Right lobe of liver (tissue), 6 donors: ENCODE results near the gene MSH3. TPM values are rescaled to one million over a fixed set of nuclear protein-coding genes. Genes with fewer than 3 reads are reported as not detected.

Experiments used
- ATAC-seq, 4 donors: fragments of 200-7000 bp; cut with Tn5 transposase; one replicate each; pipeline ENCODE4 v1.9.1; 2020; ENCODE audit warnings: mild to moderate bottlenecking in 4 of 4, moderate library complexity in 4 of 4
- DNase-seq, 3 donors: peaks; one replicate each; pipeline ENCODE4 v3.0.0-alpha.2; 2020
- H3K27ac ChIP-seq, 3 donors: fragments of 200-600 bp; one replicate each; pipeline ENCODE4 v1.8.0; 2022
- H3K27me3 ChIP-seq, 2 donors: fragments of 200-600 bp; one replicate each; pipeline ENCODE4 v1.8.0; 2022
- H3K36me3 ChIP-seq, 4 donors: fragments of 200-600 bp; sonication (generic) in 1 of 4; one replicate each; pipeline versions ENCODE4 v1.5.1 to v1.8.0; 2017 to 2022; ENCODE audit warnings: control low read depth in 1 of 4
- H3K4me1 ChIP-seq, 4 donors: fragments of 200-600 bp; sonication (generic) in 1 of 4; one replicate each; pipeline versions ENCODE4 v1.5.1 to v1.8.0; 2017 to 2022; ENCODE audit warnings: control low read depth in 1 of 4
- H3K4me3 ChIP-seq, 3 donors: fragments of 200-600 bp; one replicate each; pipeline ENCODE4 v1.8.0; 2022
- H3K9me3 ChIP-seq, 4 donors: fragments of 200-600 bp; sonication (generic) in 1 of 4; one replicate each; pipeline versions ENCODE4 v1.5.1 to v1.8.0; 2017 to 2022; ENCODE audit warnings: control low read depth in 1 of 4
- POLR2A ChIP-seq: fragments of 450-650 bp; IDR thresholded peaks from one replicate; pipeline ENCODE4 v1.6.1; 2017; ENCODE audit warnings: antibody characterized with exemption, mild to moderate bottlenecking
- WGBS: methylation state at CpG from one replicate; pipeline ENCODE4 v1.1.6; 2018; ENCODE audit warnings: low coverage, low lambda C conversion rate; ENCODE audit not compliant: insufficient coverage; ENCODE audit errors: missing lambda C conversion rate; 5-methylcytosine and 5-hydroxymethylcytosine counted together
- intact Hi-C, 2 donors: fragments of 100-400 bp; cut with DNase I; formaldehyde crosslinking; loops; one replicate each; pipeline versions ENCODE4 v1.11.2 to v1.14.1; 2022
- total RNA-seq, 6 experiments: library from RNA; depleted of rRNA in 2 of 6; stranded (reverse); fragments of >200 nt in 2 of 6; fragmentation: NEBNext Ultra II Directional in 3 of 6; extraction: Animal tissue kit (Norgen Biotek cat#: 25700) in 3 of 6; gene quantifications; one replicate each; pipeline versions ENCODE4 v1.1.0 to v1.2.4, GENCODE V29; 2016 to 2023
- TF ChIP-seq, protein P1 (sequence below), 4 donors: fragments of 200-600 bp in 3 of 4; fragments of 450-650 bp in 1 of 4; IDR thresholded peaks; one replicate each; pipeline versions ENCODE4 v1.5.1 to v1.8.0; 2016 to 2022; ENCODE audit warnings: antibody characterized with exemption in 4 of 4, mild to moderate bottlenecking in 2 of 4
- donor health status: DM: no; HTN: yes; CAD: no.
- donor health status: DM: no; HTN: no; CAD: no.
- donor health status: DM: no; HTN: no; CAD: no.
- donor health status: DM: no; HTN: yes; CAD: no.
- donor health status: DM: no; HTN: yes; CAD: no.

MSH3 gene
- total RNA-seq, 6 experiments from 2014 or later, result 7.8 to 13.1 (median 10.8) TPM

DNA sequence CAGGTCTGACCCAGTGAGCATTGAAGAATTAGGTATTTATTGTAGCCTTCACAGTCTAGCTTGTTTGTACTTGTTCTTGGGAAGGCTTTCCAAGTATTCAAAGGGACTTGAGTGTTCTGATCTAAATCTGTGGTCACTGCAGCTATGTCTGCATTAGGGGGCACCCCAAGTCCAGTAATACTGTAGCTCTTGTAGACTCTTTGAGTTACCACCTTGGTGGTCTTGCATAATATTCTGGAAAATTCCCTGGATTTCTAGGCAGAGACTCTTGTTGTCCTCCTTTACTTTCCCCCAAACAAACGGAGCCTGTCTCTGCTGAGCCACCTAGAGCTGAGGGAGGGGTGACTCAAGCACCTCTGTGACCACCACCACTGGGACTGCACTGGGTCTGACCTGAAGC, 149.9 kb downstream of the MSH3 start:
- Histone ChIP-seq H3K27me3 (no peaks in the 10 kb centered on the region), H3K27ac (no peak overlapping the region), H3K4me1 (no peaks in the 10 kb centered on the region), H3K9me3 (no peaks in the 10 kb centered on the region), H3K4me3 (no peak overlapping the region), H3K36me3 (no peaks in the 10 kb centered on the region)
- ATAC-seq (no peak), DNase-seq (no peak)
- 100% methylated on average over 1 of the region's 1 CpG for WGBS
- no peak for TF ChIP-seq POLR2A
- TF ChIP-seq, protein P1, sequence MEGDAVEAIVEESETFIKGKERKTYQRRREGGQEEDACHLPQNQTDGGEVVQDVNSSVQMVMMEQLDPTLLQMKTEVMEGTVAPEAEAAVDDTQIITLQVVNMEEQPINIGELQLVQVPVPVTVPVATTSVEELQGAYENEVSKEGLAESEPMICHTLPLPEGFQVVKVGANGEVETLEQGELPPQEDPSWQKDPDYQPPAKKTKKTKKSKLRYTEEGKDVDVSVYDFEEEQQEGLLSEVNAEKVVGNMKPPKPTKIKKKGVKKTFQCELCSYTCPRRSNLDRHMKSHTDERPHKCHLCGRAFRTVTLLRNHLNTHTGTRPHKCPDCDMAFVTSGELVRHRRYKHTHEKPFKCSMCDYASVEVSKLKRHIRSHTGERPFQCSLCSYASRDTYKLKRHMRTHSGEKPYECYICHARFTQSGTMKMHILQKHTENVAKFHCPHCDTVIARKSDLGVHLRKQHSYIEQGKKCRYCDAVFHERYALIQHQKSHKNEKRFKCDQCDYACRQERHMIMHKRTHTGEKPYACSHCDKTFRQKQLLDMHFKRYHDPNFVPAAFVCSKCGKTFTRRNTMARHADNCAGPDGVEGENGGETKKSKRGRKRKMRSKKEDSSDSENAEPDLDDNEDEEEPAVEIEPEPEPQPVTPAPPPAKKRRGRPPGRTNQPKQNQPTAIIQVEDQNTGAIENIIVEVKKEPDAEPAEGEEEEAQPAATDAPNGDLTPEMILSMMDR (IDR thresholded peaks at IDR 0.05), result no peak
- intact Hi-C loops, result no loop called here

DNA sequence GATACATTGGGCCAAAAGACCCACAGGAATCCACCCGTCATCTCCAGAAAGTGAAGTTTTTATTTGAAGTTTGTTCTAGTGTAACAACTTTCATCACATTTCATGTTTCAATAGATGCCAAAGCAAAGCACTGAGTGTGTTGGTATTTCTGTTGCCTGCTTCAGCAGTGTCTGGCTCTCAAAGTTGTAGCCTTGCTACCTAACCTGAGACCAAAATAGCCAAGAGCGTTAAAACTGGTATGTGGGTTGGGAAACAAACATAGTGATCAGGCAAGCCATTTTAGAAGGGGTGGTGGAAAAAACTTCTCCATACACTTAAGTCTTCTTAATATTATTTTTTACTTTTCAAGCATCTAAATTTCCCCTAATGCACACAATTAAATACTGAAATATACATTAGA, 150.6 kb downstream of the MSH3 start:
- intact Hi-C loops, result no loop called here
- ATAC-seq, result no peak

DNA sequence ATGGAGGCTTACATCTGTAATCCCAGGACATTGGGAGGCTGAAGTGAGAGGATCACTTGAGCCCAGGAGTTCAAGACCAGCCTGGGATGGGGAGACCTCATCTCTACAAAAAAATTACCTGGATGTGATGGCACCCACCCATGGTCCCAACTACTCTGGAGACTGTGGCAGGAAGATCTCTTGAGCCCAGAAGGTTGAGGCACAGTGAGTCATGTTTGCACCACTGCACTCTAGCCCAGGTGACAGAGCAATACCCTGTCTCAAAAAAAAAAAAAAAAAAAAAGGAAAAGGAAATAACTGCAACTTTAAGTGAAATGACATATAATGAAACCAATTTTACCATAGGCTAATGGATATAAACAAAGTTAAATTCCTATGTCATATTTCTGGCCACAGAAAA, 152.5 kb downstream of the MSH3 start:
- DNase-seq (no peak), ATAC-seq (no peak)
- H3K27ac ChIP-seq, result no peak overlapping the region
- intact Hi-C loops, result no loop called here
- H3K4me3 ChIP-seq, result no peak overlapping the region
- no peaks in the 10 kb centered on the region for H3K36me3 ChIP-seq
- H3K9me3 ChIP-seq, result no peaks in the 10 kb centered on the region
- no peaks in the 10 kb centered on the region for H3K27me3 ChIP-seq
- no peaks in the 10 kb centered on the region for H3K4me1 ChIP-seq
- no peak for TF ChIP-seq POLR2A
- TF ChIP-seq, protein P1 (IDR thresholded peaks at IDR 0.05), result no peak

More for the DNA sequence above, 150.6 kb downstream of the MSH3 start:
- no peaks in the 10 kb centered on the region for H3K9me3 ChIP-seq
- TF ChIP-seq POLR2A, result no peak
- TF ChIP-seq, protein P1 (IDR thresholded peaks at IDR 0.05), result no peak
- H3K27me3 ChIP-seq, result no peaks in the 10 kb centered on the region
- no peaks in the 10 kb centered on the region for H3K36me3 ChIP-seq
- H3K4me3 ChIP-seq, result no peak overlapping the region
- no peaks in the 10 kb centered on the region for H3K4me1 ChIP-seq
- DNase-seq, result no peak
- no peak overlapping the region for H3K27ac ChIP-seq
- WGBS, result 94% methylated on average over 2 of the region's 2 CpGs

DNA sequence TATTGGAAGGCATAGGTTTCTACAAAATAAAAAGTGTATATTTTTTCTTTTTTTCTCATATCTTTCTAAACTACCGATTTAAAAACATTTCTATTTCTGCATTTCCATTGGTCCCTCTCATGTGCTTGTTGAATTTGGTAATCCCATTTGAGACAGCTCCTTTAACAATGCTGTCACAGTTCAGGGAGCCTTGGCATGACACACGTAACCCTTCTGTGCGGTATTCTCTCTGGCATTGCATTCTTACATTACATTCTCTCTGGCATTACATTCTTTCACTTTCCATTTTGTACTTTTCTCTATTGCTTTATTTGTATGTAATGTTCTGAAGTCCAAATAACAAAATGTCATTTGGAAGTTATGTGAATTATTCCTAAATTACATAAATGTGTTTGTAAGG, 155.0 kb downstream of the MSH3 start:
- DNase-seq, result no peak
- H3K27me3 ChIP-seq, result no peaks in the 10 kb centered on the region

More for the DNA sequence above, 155.0 kb downstream of the MSH3 start:
- peaks cover 0 to 7% (median under 1%) of the 10 kb centered on the region in 4 donors for H3K36me3 ChIP-seq
- H3K4me1 ChIP-seq, result no peaks in the 10 kb centered on the region
- WGBS, result 93% methylated on average over 3 of the region's 3 CpGs
- H3K4me3 ChIP-seq, result no peak overlapping the region
- H3K27ac ChIP-seq, result no peak overlapping the region
- TF ChIP-seq, protein P1 (IDR thresholded peaks at IDR 0.05), result no peak
- no peak for TF ChIP-seq POLR2A
- no peak for ATAC-seq
- no peaks in the 10 kb centered on the region for H3K9me3 ChIP-seq
- intact Hi-C loops, result no loop called here
